Testis (tissue), 5 donors: ENCODE measurements around the gene MTRF1. TPM values are rescaled to one million over a fixed set of nuclear protein-coding genes. Genes with fewer than 3 reads are reported as not detected.

ENCODE experiments used
- DNase-seq: peaks from one replicate; pipeline ENCODE4 v3.0.0-alpha.2; 2019
- H3K27ac ChIP-seq, 2 donors: fragments of 200-600 bp; sonication (generic); one replicate each; pipeline ENCODE4 v1.5.1; 2019
- H3K27me3 ChIP-seq: fragments of 200-600 bp; sonication (generic); one replicate; pipeline ENCODE4 v1.5.1; 2019
- H3K36me3 ChIP-seq: fragments of 200-600 bp; sonication (generic); one replicate; pipeline ENCODE4 v1.5.1; 2017; ENCODE audit warnings: low read depth; ENCODE audit errors: missing control alignments
- H3K4me1 ChIP-seq: fragments of 200-600 bp; sonication (generic); one replicate; pipeline ENCODE4 v1.5.1; 2019
- H3K4me3 ChIP-seq, 2 donors: fragments of 200-600 bp; sonication (generic); one replicate each; pipeline ENCODE4 v1.5.1; 2017 to 2019
- H3K9me3 ChIP-seq: fragments of 200-600 bp; sonication (generic); one replicate; pipeline ENCODE4 v1.5.1; 2017
- CTCF ChIP-seq, 3 experiments: fragments of 450-650 bp in 2 of 3; fragments of 200-600 bp in 1 of 3; sonication (generic) in 1 of 3; IDR thresholded peaks; one replicate each; pipeline ENCODE4 v1.5.1; 2016 to 2019; ENCODE audit warnings: antibody characterized with exemption in 3 of 3, mild to moderate bottlenecking in 2 of 3, moderate library complexity in 1 of 3
- POLR2A ChIP-seq: fragments of 450-650 bp; IDR thresholded peaks from one replicate; pipeline ENCODE4 v1.6.1; 2017; ENCODE audit warnings: antibody characterized with exemption, mild to moderate bottlenecking, moderate library complexity
- WGBS, 2 donors: methylation state at CpG; one replicate each; pipeline ENCODE4 v1.1.5; 2018; 5-methylcytosine and 5-hydroxymethylcytosine counted together
- intact Hi-C: fragments of 100-400 bp; cut with DNase I; formaldehyde crosslinking; loops from one replicate; pipeline ENCODE4 v1.15.1; 2023; ENCODE audit warnings: low total_unique reads
- long read RNA-seq, 2 donors: transcript quantifications; one replicate each; lab custom pipeline, GENCODE V29; 2026
- polyA plus RNA-seq: library from polyadenylated mRNA; stranded (reverse); fragments of 350-450 nt; fragmentation: Illumina TruSeq; extraction: RNeasy Lipid Tissue Mini Kit (QIAGEN cat#74804); gene quantifications from one replicate; pipeline ENCODE4 v1.2.3, GENCODE V29; 2014; ENCODE audit warnings: low read depth, low replicate concordance; ENCODE audit not compliant: insufficient read depth
- total RNA-seq, 2 donors: library from RNA; depleted of rRNA; stranded (reverse); fragments of >200 nt; gene quantifications; one replicate each; pipeline ENCODE4 v1.2.3, GENCODE V29; 2016

Gene MTRF1
- total RNA-seq (10 to 100 TPM; 20.3 to 32.8 TPM), polyA plus RNA-seq (23.7 TPM)
- long read RNA-seq, donor 1 = 0 reads
- long read RNA-seq, donor 2 = 0 reads

- Histone ChIP-seq H3K4me3 (peak within 1 kb of the TSS; percentile 72 to 82), H3K27me3 (no peaks in the 10 kb centered on the region), H3K27ac (peak within 1 kb of the TSS; percentile 80 to 95), H3K4me1 (peaks cover 7% of the 10 kb centered on the region), H3K36me3 (no peaks in the 10 kb centered on the region), H3K9me3 (no peaks in the 10 kb centered on the region)
- TF ChIP-seq CTCF (IDR thresholded peaks at IDR 0.05) = no peak
- TF ChIP-seq POLR2A = no peak
- intact Hi-C loops = no loop called here
- WGBS, 2 donors = 1% methylated on average over 32 of the region's 32 CpGs
- peak; percentile 90 for DNase-seq
These were observed at the start of gene MTRF1 for GRCh38 chr13:41263261-41263971. TSS of gene MTRF1 (minus strand) at chr13:41263576. CDS start at chr13:41260907, 2,669 bp downstream.

GRCh38 chr13:41313117-41313516, 49.7 kb upstream of the MTRF1 start:
- Histone ChIP-seq H3K27me3 (no peaks in the 10 kb centered on the region), H3K27ac (no peak overlapping the region), H3K36me3 (no peaks in the 10 kb centered on the region), H3K9me3 (no peaks in the 10 kb centered on the region), H3K4me1 (peaks cover 19% of the 10 kb centered on the region), H3K4me3 (no peak overlapping the region)
- TF ChIP-seq CTCF (IDR thresholded peaks at IDR 0.05) = no peak
- TF ChIP-seq POLR2A = no peak
- 42% methylated on average over 5 of the region's 5 CpGs for WGBS, 2 donors
- no peak for DNase-seq
- intact Hi-C loops = no loop called here

- Histone ChIP-seq H3K4me3 (peak overlapping the region; percentile 90 to 99), H3K27me3 (no peaks in the 10 kb centered on the region), H3K4me1 (peaks cover 19% of the 10 kb centered on the region), H3K36me3 (no peaks in the 10 kb centered on the region), H3K27ac (peak overlapping the region; percentile 97 to 98), H3K9me3 (no peaks in the 10 kb centered on the region)
- no peak for TF ChIP-seq POLR2A
- intact Hi-C loops = no loop called here
- peak; percentile 67 for DNase-seq
- WGBS, 2 donors = 0 to 1% methylated on average over 11 of the region's 11 CpGs
These were observed 48.8 kb upstream of the MTRF1 start for GRCh38 chr13:41312176-41312500.

GRCh38 chr13:41311406-41312175, 48.2 kb upstream of the MTRF1 start:
- Histone ChIP-seq H3K36me3 (no peaks in the 10 kb centered on the region), H3K9me3 (no peaks in the 10 kb centered on the region), H3K4me1 (peaks cover 19% of the 10 kb centered on the region), H3K27me3 (no peaks in the 10 kb centered on the region), H3K27ac (peak overlapping the region; percentile 97 to 98), H3K4me3 (peak overlapping the region; percentile 90 to 99)
- TF ChIP-seq POLR2A = no peak
- TF ChIP-seq CTCF (IDR thresholded peaks at IDR 0.05) = peak in 1 of 3 experiments; percentile 4
- 1% methylated on average over 22 to 62 of the region's 73 CpGs for WGBS, 2 donors
- intact Hi-C loops = no loop called here
- peak; percentile 45 for DNase-seq

GRCh38 chr13:41310963-41311405, 47.6 kb upstream of the MTRF1 start, which contains the start of gene NAA16:
TSS of gene NAA16 (plus strand) at chr13:41311267. CDS start at chr13:41311529, 262 bp downstream.
- peak; percentile 93 for DNase-seq
- TF ChIP-seq POLR2A (peak; percentile 21), CTCF (IDR thresholded peaks at IDR 0.05) (no peak)
- Histone ChIP-seq H3K27me3 (no peaks in the 10 kb centered on the region), H3K36me3 (no peaks in the 10 kb centered on the region), H3K27ac (peak within 1 kb of the TSS; percentile 97 to 98), H3K4me3 (peak within 1 kb of the TSS; percentile 90 to 99), H3K4me1 (peaks cover 19% of the 10 kb centered on the region), H3K9me3 (no peaks in the 10 kb centered on the region)
- 0 to 1% methylated on average over 12 to 28 of the region's 32 CpGs for WGBS, 2 donors
- intact Hi-C loops = no loop called here
